Loucy (cell line): ENCODE results near the gene PRM1.

Experiments used
- H2AFZ ChIP-seq: fragments of 200-600 bp; sonication (generic); 2 replicates; pipeline ENCODE4 v1.6.0; 2016; ENCODE audit warnings: antibody characterized with exemption, mild to moderate bottlenecking, low read length, moderate library complexity
- H3F3A ChIP-seq: fragments of 200-600 bp; 2 replicates; pipeline ENCODE4 v1.6.0; 2016; ENCODE audit warnings: antibody characterized with exemption, low read depth, mild to moderate bottlenecking
- H3K27me3 ChIP-seq: fragments of 200-600 bp; sonication (generic); 2 replicates; pipeline ENCODE4 v1.6.1; 2014; ENCODE audit warnings: low read length, mild to moderate bottlenecking; ENCODE audit not compliant: insufficient read depth, poor library complexity, severe bottlenecking
- H3K36me3 ChIP-seq: fragments of 200-600 bp; sonication (generic); 2 replicates; pipeline ENCODE4 v1.6.1; 2016; ENCODE audit warnings: low read length; ENCODE audit not compliant: insufficient read depth
- H3K4me1 ChIP-seq: fragments of 200-600 bp; sonication (generic); 2 replicates; pipeline ENCODE4 v1.5.1; 2014; ENCODE audit warnings: low read length, mild to moderate bottlenecking; ENCODE audit not compliant: insufficient read depth, poor library complexity, severe bottlenecking
- H3K4me2 ChIP-seq: fragments of 200-600 bp; sonication (generic); 2 replicates; pipeline ENCODE4 v1.6.0; 2014; ENCODE audit warnings: antibody characterized with exemption, low read length, low read depth, mild to moderate bottlenecking; ENCODE audit not compliant: poor library complexity, severe bottlenecking
- H3K4me3 ChIP-seq: fragments of 200-600 bp; sonication (generic); 2 replicates; pipeline ENCODE4 v1.5.1; 2014; ENCODE audit warnings: low read length, mild to moderate bottlenecking, mixed read lengths; ENCODE audit not compliant: poor library complexity, severe bottlenecking
- H3K79me2 ChIP-seq: fragments of 200-600 bp; sonication (generic); 2 replicates; pipeline ENCODE4 v1.6.1; 2014; ENCODE audit warnings: low read length; ENCODE audit not compliant: insufficient read depth
- H3K9ac ChIP-seq: fragments of 200-600 bp; sonication (generic); 2 replicates; pipeline ENCODE4 v1.6.0; 2014; ENCODE audit warnings: mild to moderate bottlenecking, low read depth, low read length, moderate library complexity; ENCODE audit not compliant: poor library complexity, severe bottlenecking
- H3K9me2 ChIP-seq: fragments of 200-600 bp; sonication (generic); replicated peaks from 2 replicates; pipeline ENCODE4 v1.6.1; 2016; ENCODE audit warnings: low read depth, low read length, mixed read lengths
- H3K9me3 ChIP-seq: fragments of 200-600 bp; sonication (generic); 2 replicates; pipeline ENCODE4 v1.6.1; 2014; ENCODE audit warnings: mild to moderate bottlenecking, antibody characterized with exemption, low read length, low read depth; ENCODE audit not compliant: insufficient read depth
- H4K20me1 ChIP-seq: fragments of 200-600 bp; sonication (generic); 2 replicates; pipeline ENCODE4 v1.6.0; 2014; ENCODE audit warnings: antibody characterized with exemption, low read length, mild to moderate bottlenecking; ENCODE audit not compliant: insufficient read depth, poor library complexity, severe bottlenecking
- CTCF ChIP-seq: fragments of 200-600 bp; sonication (generic); conservative IDR thresholded peaks from 2 replicates; pipeline ENCODE4 v1.5.1; 2014; ENCODE audit warnings: mild to moderate bottlenecking, antibody characterized with exemption, low read length
- EZH2phosphoT487 ChIP-seq: fragments of 200-600 bp; IDR thresholded peaks from 2 replicates; pipeline ENCODE4 v1.6.1; 2018; ENCODE audit warnings: antibody characterized with exemption, mild to moderate bottlenecking, moderate library complexity, borderline replicate concordance

Gene PRM1

GRCh38 chr16:11245222-11245737 is 35.9 kb downstream of the PRM1 start:
- no peak for TF ChIP-seq CTCF
- no peaks in the 10 kb centered on the region for H3K36me3 ChIP-seq
- H3F3A ChIP-seq: no peaks in the 10 kb centered on the region
- no peaks in the 10 kb centered on the region for H4K20me1 ChIP-seq
- no peak overlapping the region for H2AFZ ChIP-seq
- no peak overlapping the region for H3K9ac ChIP-seq
- H3K4me1 ChIP-seq: peaks cover 5% of the 10 kb centered on the region
- H3K4me2 ChIP-seq: no peak overlapping the region
- H3K9me2 ChIP-seq: no peaks in the 10 kb centered on the region
- no peaks in the 10 kb centered on the region for H3K27me3 ChIP-seq
- H3K4me3 ChIP-seq: no peak overlapping the region
- H3K79me2 ChIP-seq: no peaks in the 10 kb centered on the region
- H3K9me3 ChIP-seq: no peaks in the 10 kb centered on the region

- no peaks in the 10 kb centered on the region for H3K27me3 ChIP-seq
- H4K20me1 ChIP-seq: no peaks in the 10 kb centered on the region
- H3K4me2 ChIP-seq: no peak overlapping the region
- peaks cover 5% of the 10 kb centered on the region for H3K4me1 ChIP-seq
- H3K4me3 ChIP-seq: no peak overlapping the region
- no peaks in the 10 kb centered on the region for H3K9me2 ChIP-seq
- H3K9me3 ChIP-seq: no peaks in the 10 kb centered on the region
- no peak overlapping the region for H3K9ac ChIP-seq
- H3K36me3 ChIP-seq: no peaks in the 10 kb centered on the region
- H3K79me2 ChIP-seq: no peaks in the 10 kb centered on the region
- no peaks in the 10 kb centered on the region for H3F3A ChIP-seq
- TF ChIP-seq CTCF (no peak), EZH2phosphoT487 (no peak)
- no peak overlapping the region for H2AFZ ChIP-seq
These were observed 38.5 kb downstream of the PRM1 start for GRCh38 chr16:11242658-11243057.

DNA sequence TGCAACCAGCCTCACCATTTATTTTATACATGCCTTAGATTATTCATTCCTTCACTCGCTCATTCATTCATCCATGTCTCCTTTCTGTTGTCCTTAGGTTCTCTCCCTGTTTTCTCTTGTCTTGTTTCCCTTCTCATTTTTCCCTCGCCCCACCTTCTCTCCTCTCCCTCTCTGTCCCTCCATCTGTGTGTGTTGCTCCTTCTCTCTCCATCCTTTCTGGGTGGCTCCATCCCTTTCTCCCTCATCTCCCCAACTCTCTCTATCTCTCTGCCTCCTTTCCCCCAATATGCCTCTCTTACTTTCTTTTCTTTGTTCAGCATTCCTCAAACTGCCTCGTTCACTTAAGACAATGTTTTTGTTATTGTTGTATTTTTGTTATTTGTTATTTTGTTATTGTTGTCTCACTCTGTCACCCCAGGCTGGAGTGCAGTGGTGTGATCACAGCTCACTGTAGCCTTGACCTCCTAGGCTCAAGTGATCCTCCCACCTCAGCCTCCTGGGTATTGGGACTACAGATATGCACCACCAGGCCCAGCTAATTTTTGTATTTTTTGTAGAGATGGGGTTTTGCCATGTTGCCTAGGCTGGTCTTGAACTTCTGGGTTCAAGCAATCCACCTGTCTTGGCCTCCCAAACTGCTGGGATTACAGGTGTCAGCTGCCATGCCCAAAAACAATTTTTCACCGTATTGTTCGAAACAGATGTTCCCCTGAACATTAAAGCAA is 39.5 kb downstream of the PRM1 start:
- TF ChIP-seq EZH2phosphoT487: no peak
- no peak for TF ChIP-seq CTCF
- Histone ChIP-seq H3K9ac (no peak overlapping the region), H3K9me3 (no peaks in the 10 kb centered on the region), H3K4me2 (no peak overlapping the region), H3F3A (no peaks in the 10 kb centered on the region), H3K4me1 (peaks cover 5% of the 10 kb centered on the region), H4K20me1 (no peaks in the 10 kb centered on the region), H3K27me3 (no peaks in the 10 kb centered on the region), H2AFZ (no peak overlapping the region), H3K36me3 (no peaks in the 10 kb centered on the region), H3K4me3 (no peak overlapping the region), H3K79me2 (no peaks in the 10 kb centered on the region), H3K9me2 (no peaks in the 10 kb centered on the region)
